Karpas-422 (cell line): ENCODE measurements around the gene NEUROD6. TPM values are rescaled to one million over a fixed set of nuclear protein-coding genes. Genes with fewer than 3 reads are reported as not detected.

ENCODE experiments used
- small RNA-seq: library from RNA; depleted of rRNA; stranded (forward); fragments of <200 nt; gene quantifications from one replicate; pipeline ENCODE3, GENCODE V24; 2014
- total RNA-seq: library from RNA; depleted of rRNA; stranded (reverse); fragments of >200 nt; shearing (Covaris generic); gene quantifications from 2 replicates; pipeline ENCODE4 v1.2.3, GENCODE V29; 2014; ENCODE audit warnings: low replicate concordance; rRNA removed

The NEUROD6 gene
- total RNA-seq, 1 experiment from 2014 or later: not detected

Small RNA genes within 50 kb of the gene (small RNA-seq; reads per million reads assigned to genes)
- gene AC006380.1: not detected

Other genes with a start within 250 kb of the NEUROD6 start
- gene ITPRID1, start 173.4 kb upstream of the NEUROD6 start, total RNA-seq: not detected in 2 replicates